Measurements from ENCODE around the gene ACIN1. TPM values are rescaled to one million over a fixed set of nuclear protein-coding genes. Genes with fewer than 3 reads are reported as not detected.

Gene ACIN1
- total RNA-seq, 1 donor from 2014 or later: 196 TPM

DNA sequence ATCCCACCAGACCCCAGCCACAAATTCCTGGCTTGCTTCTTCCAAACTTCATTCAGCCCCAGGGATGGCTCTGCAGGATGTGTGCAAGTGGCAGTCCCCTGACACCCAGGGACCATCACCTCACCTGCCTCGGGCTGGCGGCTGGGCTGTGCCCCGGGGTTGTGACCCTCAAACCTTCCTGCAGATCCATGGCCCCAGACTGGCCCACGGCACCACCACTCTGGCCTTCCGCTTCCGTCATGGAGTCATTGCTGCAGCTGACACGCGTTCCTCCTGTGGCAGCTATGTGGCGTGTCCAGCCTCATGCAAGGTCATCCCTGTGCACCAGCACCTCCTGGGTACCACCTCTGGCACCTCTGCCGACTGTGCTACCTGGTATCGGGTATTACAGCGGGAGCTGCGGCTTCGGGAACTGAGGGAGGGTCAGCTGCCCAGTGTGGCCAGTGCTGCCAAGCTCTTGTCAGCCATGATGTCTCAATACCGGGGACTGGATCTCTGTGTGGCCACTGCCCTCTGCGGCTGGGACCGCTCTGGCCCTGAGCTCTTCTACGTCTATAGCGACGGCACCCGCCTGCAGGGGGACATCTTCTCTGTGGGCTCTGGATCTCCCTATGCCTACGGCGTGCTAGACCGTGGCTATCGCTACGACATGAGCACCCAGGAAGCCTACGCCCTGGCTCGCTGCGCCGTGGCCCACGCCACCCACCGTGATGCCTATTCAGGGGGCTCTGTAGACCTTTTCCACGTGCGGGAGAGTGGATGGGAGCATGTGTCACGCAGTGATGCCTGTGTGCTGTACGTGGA lies 52.6 kb downstream of the ACIN1 start, which contains the start of gene PSMB11:
Gene PSMB11, plus strand, starts transcription at position 51 of the 804 bp plus-strand sequence. Its CDS starts 14 bp downstream, at position 65.
- no peak for DNase-seq (ENCODE audit: low spot score)

- DNase-seq (ENCODE audit: low spot score): no peak
These were observed 53.2 kb downstream of the ACIN1 start for GRCh38 chr14:23041729-23042128.

- no peak for DNase-seq (ENCODE audit: low spot score)
These were observed 54.8 kb downstream of the ACIN1 start for GRCh38 chr14:23040100-23040499.

- no peak for DNase-seq (ENCODE audit: low spot score)
These were observed 59.4 kb downstream of the ACIN1 start for GRCh38 chr14:23035303-23036144.

GRCh38 chr14:23034498-23035302 lies 60.2 kb downstream of the ACIN1 start, which contains the start of gene PSMB5:
Gene PSMB5, minus strand, starts transcription at chr14:23034900. Its CDS starts 19 bp downstream, at chr14:23034881.
- DNase-seq (ENCODE audit: low spot score): peak; percentile 93

GRCh38 chr14:23033801-23034497 lies 61.0 kb downstream of the ACIN1 start:
- DNase-seq (ENCODE audit: low spot score): no peak

- no peak for DNase-seq (ENCODE audit: low spot score)
These were observed 61.6 kb downstream of the ACIN1 start for GRCh38 chr14:23033251-23033727.

- DNase-seq (ENCODE audit: low spot score): no peak
These were observed 64.0 kb downstream of the ACIN1 start for GRCh38 chr14:23030936-23031335.

DNA sequence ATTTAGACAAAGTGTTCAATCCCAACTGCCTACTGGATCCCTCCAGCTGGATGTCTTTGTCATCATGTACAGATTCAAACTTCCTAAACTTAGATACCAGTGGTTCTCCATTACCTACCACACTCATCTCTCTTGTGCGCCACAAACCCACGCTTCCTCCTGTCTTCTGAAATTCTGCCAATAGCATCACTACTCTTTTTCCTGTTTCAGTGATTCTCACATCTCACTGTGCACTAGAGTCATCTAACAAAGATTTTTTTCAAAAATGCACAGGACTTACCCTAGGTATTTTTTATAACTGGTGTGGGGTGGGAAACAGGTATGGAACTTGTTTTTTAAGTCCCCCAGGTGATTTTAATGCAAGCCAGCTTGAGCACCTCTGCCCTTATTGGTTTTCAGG lies 66.1 kb downstream of the ACIN1 start:
- DNase-seq (ENCODE audit: low spot score): no peak

GRCh38 chr14:23025151-23025814 lies 69.7 kb downstream of the ACIN1 start:
- no peak for DNase-seq (ENCODE audit: low spot score)

- no peak for DNase-seq (ENCODE audit: low spot score)
These were observed 70.3 kb downstream of the ACIN1 start for GRCh38 chr14:23024612-23025075.

DNA sequence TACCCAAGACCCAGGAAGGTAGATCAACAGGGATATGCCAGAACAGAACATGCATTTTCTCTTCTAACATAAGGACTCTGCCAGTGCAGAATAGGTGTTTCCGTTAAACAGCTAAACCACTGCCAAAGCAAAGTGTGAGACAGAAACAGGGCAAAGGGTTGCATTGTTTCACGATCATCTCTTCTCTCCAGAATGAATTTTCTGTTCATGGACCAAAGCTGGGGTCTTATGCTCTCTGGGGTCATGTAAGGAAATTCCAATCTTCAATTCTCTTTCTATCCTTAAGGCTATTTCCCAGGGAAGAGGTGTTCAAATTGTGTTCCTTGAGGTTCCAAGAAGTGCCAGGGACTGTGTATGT lies 71.2 kb downstream of the ACIN1 start:
- DNase-seq (ENCODE audit: low spot score): no peak

GRCh38 chr14:23023022-23023794 lies 71.7 kb downstream of the ACIN1 start:
- no peak for DNase-seq (ENCODE audit: low spot score)

- DNase-seq (ENCODE audit: low spot score): no peak
These were observed 73.0 kb downstream of the ACIN1 start for GRCh38 chr14:23021889-23022442.

DNA sequence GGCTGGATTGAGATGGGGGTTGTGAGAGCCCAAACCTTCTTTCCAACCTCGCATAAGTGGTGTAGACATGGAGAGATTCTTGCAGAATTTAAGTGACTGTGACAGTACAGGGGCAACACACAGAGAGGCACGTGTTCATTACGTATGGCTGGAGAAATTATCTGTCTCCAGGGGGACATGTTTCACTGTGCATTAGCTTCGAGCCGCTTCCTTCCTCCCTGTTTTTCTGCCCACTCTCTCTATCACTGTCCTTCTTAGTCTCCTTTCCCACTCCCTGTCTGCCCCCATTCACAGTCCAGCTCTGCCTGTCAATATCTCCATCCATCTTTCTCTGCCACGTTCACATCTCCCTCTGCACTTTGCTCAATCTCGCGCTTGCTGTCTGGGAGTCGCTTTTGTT lies 73.5 kb downstream of the ACIN1 start:
- DNase-seq (ENCODE audit: low spot score): no peak

GRCh38 chr14:23020143-23021128 lies 74.5 kb downstream of the ACIN1 start:
- no peak for DNase-seq (ENCODE audit: low spot score)

DNA sequence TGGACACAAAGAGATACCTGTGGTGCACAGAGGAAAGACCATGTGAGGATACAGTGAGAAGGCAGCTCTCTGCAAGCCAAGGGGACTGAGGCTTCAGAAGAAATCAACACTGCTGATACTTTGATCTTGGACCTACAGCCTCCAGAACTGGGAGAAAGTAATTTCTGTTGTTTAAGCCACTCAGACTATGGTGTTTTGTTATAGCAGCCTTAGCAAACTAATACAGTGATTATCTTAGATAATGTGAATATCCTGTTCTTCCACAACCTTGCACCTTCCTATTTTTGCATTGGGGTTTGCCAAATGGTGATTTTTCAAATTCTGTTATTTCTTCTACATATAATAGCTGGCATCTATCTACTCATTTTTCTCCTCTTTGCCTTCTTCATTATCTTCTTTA lies 76.8 kb downstream of the ACIN1 start:
- no peak for DNase-seq (ENCODE audit: low spot score)

DNA sequence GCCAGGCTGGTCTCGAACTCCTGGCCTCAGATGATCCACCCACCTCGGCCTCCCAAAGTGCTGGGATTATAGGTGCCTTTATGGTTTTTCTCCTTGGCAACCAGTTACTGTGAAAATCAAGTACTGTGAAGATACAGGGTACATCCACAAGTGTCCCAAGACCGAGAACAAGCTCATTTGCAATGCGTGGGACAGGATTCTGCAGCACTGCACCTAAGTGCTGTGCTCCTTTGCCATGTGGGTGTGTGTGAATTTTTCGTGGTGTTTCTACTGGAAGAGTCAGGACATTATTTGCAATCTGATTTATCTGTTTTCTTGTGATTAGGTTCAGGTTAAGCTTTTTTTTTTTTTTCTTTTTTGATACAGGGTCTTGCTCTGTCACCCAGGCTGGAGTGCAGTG lies 77.8 kb downstream of the ACIN1 start:
- DNase-seq (ENCODE audit: low spot score): no peak
